HG03095 (cell line): Measurements from ENCODE around the gene PRR5.
"Not testable (repeated sequence)": the region's sequence is repeated elsewhere in the genome, so short reads cannot be mapped to it uniquely, and the experiment has no call there.

ENCODE experiments used
- ATAC-seq: cut with Tn5 transposase; IDR thresholded peaks from one replicate; pipeline ENCODE4 v1.9.1; 2021; ENCODE audit warnings: moderate library complexity; ENCODE audit not compliant: unreplicated experiment

Gene PRR5

GRCh38 chr22:44734801-44735517 is 33.0 kb downstream of the PRR5 start:
- no peak for ATAC-seq

GRCh38 chr22:44735518-44736428 is 33.8 kb downstream of the PRR5 start:
- no peak for ATAC-seq

GRCh38 chr22:44736581-44737405 is 34.8 kb downstream of the PRR5 start:
- no peak for ATAC-seq

GRCh38 chr22:44737406-44738346 is 35.7 kb downstream of the PRR5 start:
- no peak for ATAC-seq

GRCh38 chr22:44738347-44738715 is 36.3 kb downstream of the PRR5 start:
- ATAC-seq: no peak

GRCh38 chr22:44739024-44739423 is 37.0 kb downstream of the PRR5 start:
- ATAC-seq: no peak

GRCh38 chr22:44739666-44740065 is 37.7 kb downstream of the PRR5 start:
- not testable (repeated sequence) for ATAC-seq

- ATAC-seq: no peak
Measured at GRCh38 chr22:44740307-44740706, 38.3 kb downstream of the PRR5 start.

- no peak for ATAC-seq
Measured at GRCh38 chr22:44741929-44742328, 39.9 kb downstream of the PRR5 start.

GRCh38 chr22:44743247-44743646 is 41.2 kb downstream of the PRR5 start:
- no peak for ATAC-seq

GRCh38 chr22:44743804-44744211 is 41.8 kb downstream of the PRR5 start:
- ATAC-seq: no peak

- no peak for ATAC-seq
Measured at GRCh38 chr22:44745853-44746789, 44.1 kb downstream of the PRR5 start.

GRCh38 chr22:44747784-44748127 is 45.8 kb downstream of the PRR5 start:
- not testable (repeated sequence) for ATAC-seq

GRCh38 chr22:44748524-44748923 is 46.5 kb downstream of the PRR5 start:
- ATAC-seq: no peak

- no peak for ATAC-seq
Measured at GRCh38 chr22:44750481-44750880, 48.5 kb downstream of the PRR5 start.

- no peak for ATAC-seq
Measured at GRCh38 chr22:44752285-44753188, 50.5 kb downstream of the PRR5 start, which contains the start of gene ARHGAP8. Gene ARHGAP8, plus strand, starts transcription at chr22:44752575. Its CDS starts 33,953 bp downstream, at chr22:44786528.

GRCh38 chr22:44753189-44754042 is 51.4 kb downstream of the PRR5 start:
- no peak for ATAC-seq
